Calu3 (cell line): ENCODE data around the gene ADGRF4. TPM values are rescaled to one million over a fixed set of nuclear protein-coding genes. Genes with fewer than 3 reads are reported as not detected.

Experiments
- BruUV-seq: library from RNA; stranded (reverse); fragments of 400-500 nt; replicated peaks from 2 replicates; lab custom pipeline; 2021; lab: Mats Ljungman, UMichigan
- CTCF ChIA-PET: fragments of 300-600 bp; sonication (Branson Sonifier 250); formaldehyde crosslinking; loops from one replicate; lab custom pipeline; 2022; ENCODE audit warnings: antibody characterized with exemption; lab: Charles Lee
- DNase-seq: peaks from one replicate; pipeline ENCODE4 v3.0.0; 2022
- H3K27ac Mint-ChIP-seq: one replicate; pipeline ENCODE4 v1.8.0; 2022; ENCODE audit warnings: mixed read lengths; ENCODE audit not compliant: unreplicated experiment
- H3K27me3 Mint-ChIP-seq: one replicate; pipeline ENCODE4 v1.8.0; 2022; ENCODE audit warnings: mixed read lengths; ENCODE audit not compliant: unreplicated experiment
- H3K36me3 Mint-ChIP-seq: one replicate; pipeline ENCODE4 v1.8.0; 2022; ENCODE audit warnings: mild to moderate bottlenecking, moderate library complexity, mixed read lengths; ENCODE audit not compliant: insufficient read depth, unreplicated experiment
- H3K4me1 Mint-ChIP-seq: one replicate; pipeline ENCODE4 v1.8.0; 2022; ENCODE audit warnings: mild to moderate bottlenecking, low read depth, mixed read lengths; ENCODE audit not compliant: unreplicated experiment
- H3K4me3 Mint-ChIP-seq: one replicate; pipeline ENCODE4 v1.8.0; 2022; ENCODE audit warnings: mild to moderate bottlenecking, low read depth, moderate library complexity, mixed read lengths; ENCODE audit not compliant: unreplicated experiment
- H3K9me3 Mint-ChIP-seq: one replicate; pipeline ENCODE4 v1.8.0; 2022; ENCODE audit warnings: low read depth, mixed read lengths; ENCODE audit not compliant: unreplicated experiment
- intact Hi-C: fragments of 100-400 bp; cut with micrococcal nuclease; formaldehyde crosslinking; loops from one replicate; pipeline ENCODE4 v1.10.0; 2022; ENCODE audit not compliant: unreplicated experiment
- total RNA-seq: library from RNA; stranded (reverse); gene quantifications from 2 replicates; pipeline ENCODE4 v1.2.3, GENCODE V29; 2022
- TF ChIP-seq, protein P1 (sequence below): fragments of 200-600 bp; IDR thresholded peaks from one replicate; pipeline ENCODE4 v1.8.0; 2022; ENCODE audit warnings: antibody characterized with exemption; ENCODE audit not compliant: unreplicated experiment

Gene ADGRF4
- total RNA-seq, 1 experiment from 2014 or later: 7.3 TPM

DNA sequence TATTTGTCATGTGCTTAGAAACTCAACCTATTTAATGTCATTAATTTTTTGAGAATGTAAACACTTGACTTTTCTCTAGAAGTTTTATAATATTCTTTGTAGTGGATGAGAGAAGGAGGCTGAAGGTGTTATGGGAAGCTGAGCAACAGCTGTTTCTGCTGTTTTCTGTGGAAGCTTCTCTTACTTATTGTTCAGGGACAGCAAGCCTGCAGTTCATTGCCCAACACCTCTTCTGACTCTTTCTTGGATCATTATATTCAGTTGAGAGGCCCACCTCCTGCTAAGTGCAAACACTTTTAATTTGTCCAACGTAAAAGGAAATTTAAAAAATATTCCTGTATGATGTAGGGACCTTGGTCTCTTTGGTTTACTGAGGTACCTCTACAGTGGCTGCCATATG is 12.0 kb upstream of the ADGRF4 start:
- H3K9me3 Mint-ChIP-seq: no peaks in the 10 kb centered on the region
- no TSS peak for BruUV-seq

DNA sequence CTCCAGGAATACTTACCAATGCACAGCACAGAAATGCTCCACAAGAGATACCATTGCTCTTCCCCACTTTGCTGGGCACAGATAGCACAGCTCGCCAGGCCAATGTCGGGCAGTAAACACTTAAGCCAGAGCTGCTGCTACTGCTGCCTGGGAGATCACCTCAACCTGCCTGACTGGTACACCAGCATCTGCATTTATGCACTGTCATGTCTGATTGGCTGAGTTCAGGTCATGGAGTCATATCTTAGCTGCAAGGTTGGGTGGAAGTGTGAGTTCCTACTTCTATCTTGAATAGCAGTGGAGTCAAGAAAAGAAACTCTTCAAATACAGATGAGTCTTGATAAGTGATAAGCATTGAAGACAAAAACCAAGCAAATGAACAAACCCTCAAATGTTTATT is 10.9 kb upstream of the ADGRF4 start:
- intact Hi-C loops: no loop called here
- no peaks in the 10 kb centered on the region for H3K4me1 Mint-ChIP-seq
- no peak overlapping the region for H3K27ac Mint-ChIP-seq
- BruUV-seq: no TSS peak
- H3K4me3 Mint-ChIP-seq: no peak overlapping the region
- no peaks in the 10 kb centered on the region for H3K36me3 Mint-ChIP-seq
- DNase-seq: no peak
- CTCF ChIA-PET: no interaction called here
- no peaks in the 10 kb centered on the region for H3K27me3 Mint-ChIP-seq
- TF ChIP-seq, protein P1, sequence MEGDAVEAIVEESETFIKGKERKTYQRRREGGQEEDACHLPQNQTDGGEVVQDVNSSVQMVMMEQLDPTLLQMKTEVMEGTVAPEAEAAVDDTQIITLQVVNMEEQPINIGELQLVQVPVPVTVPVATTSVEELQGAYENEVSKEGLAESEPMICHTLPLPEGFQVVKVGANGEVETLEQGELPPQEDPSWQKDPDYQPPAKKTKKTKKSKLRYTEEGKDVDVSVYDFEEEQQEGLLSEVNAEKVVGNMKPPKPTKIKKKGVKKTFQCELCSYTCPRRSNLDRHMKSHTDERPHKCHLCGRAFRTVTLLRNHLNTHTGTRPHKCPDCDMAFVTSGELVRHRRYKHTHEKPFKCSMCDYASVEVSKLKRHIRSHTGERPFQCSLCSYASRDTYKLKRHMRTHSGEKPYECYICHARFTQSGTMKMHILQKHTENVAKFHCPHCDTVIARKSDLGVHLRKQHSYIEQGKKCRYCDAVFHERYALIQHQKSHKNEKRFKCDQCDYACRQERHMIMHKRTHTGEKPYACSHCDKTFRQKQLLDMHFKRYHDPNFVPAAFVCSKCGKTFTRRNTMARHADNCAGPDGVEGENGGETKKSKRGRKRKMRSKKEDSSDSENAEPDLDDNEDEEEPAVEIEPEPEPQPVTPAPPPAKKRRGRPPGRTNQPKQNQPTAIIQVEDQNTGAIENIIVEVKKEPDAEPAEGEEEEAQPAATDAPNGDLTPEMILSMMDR: no peak
- H3K9me3 Mint-ChIP-seq: no peaks in the 10 kb centered on the region

More for the DNA sequence above, 12.0 kb upstream of the ADGRF4 start:
- no peaks in the 10 kb centered on the region for H3K36me3 Mint-ChIP-seq
- intact Hi-C loops: no loop called here
- H3K4me3 Mint-ChIP-seq: no peak overlapping the region
- TF ChIP-seq, protein P1: no peak
- H3K27me3 Mint-ChIP-seq: no peaks in the 10 kb centered on the region
- no peak overlapping the region for H3K27ac Mint-ChIP-seq
- no peak for DNase-seq
- CTCF ChIA-PET: no interaction called here
- H3K4me1 Mint-ChIP-seq: no peaks in the 10 kb centered on the region

DNA sequence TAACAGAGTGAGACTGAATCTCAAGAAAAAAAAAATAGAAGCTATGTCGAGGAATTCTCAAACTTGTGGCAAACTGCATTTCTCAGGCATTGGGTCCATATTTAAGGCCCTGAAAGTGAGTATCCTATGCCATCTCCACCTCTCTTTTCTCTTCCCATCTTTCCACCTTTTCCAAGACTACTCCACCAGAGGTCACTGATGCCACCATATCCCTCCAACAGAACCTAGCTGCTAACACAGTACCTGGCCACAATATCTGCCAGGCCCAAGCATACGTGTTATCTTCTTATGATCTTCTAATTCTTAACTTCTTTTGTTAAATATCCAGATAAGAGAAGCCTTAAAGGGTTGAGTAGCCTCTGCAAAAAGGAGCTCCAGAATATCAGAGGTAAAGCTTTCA is 8.2 kb upstream of the ADGRF4 start:
- Mint-ChIP-seq H3K9me3 (no peaks in the 10 kb centered on the region), H3K4me1 (no peaks in the 10 kb centered on the region), H3K36me3 (no peaks in the 10 kb centered on the region), H3K27ac (no peak overlapping the region), H3K27me3 (no peaks in the 10 kb centered on the region), H3K4me3 (no peak overlapping the region)
- TF ChIP-seq, protein P1: no peak
- CTCF ChIA-PET: interaction anchor here (0.6 kb wide), 1 partner anchor 90 kb away, joined by 3 read pairs; no protein-coding TSS in a partner anchor
- no TSS peak for BruUV-seq
- no peak for DNase-seq
- intact Hi-C loops: loop anchor here (5.0 kb wide), 1 partner anchor 92 kb away; the partner anchor contains the start of gene OPN5

DNA sequence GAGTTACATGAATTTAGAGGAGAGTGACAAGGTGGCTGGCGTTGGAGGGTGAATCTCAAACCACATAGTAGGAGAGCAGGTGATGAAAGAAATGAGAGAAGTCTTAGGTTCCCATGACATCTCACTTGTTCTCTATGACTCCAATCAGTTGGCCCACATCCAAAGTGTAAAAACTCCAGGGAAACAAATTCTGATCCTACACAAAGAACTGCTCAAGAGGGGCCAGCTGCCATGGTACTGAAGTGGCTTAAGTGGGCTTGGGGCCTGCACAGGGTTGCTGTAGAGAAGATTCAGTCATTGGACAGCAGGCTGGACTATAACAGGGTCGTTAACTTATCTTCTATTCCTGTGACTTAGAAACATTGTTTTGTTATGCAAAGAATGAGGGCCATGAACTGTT is 7.6 kb upstream of the ADGRF4 start:
- no peaks in the 10 kb centered on the region for H3K4me1 Mint-ChIP-seq
- peaks cover under 1% of the 10 kb centered on the region for H3K36me3 Mint-ChIP-seq
- DNase-seq: no peak
- no peak overlapping the region for H3K27ac Mint-ChIP-seq
- no peaks in the 10 kb centered on the region for H3K27me3 Mint-ChIP-seq
- H3K4me3 Mint-ChIP-seq: no peak overlapping the region
- TF ChIP-seq, protein P1: no peak
- BruUV-seq: no TSS peak
- no peaks in the 10 kb centered on the region for H3K9me3 Mint-ChIP-seq
- intact Hi-C loops: loop anchor here (5.0 kb wide), 1 partner anchor 92 kb away; the partner anchor contains the start of gene OPN5
- CTCF ChIA-PET: interaction anchor here (0.6 kb wide), 1 partner anchor 90 kb away, joined by 3 read pairs; no protein-coding TSS in a partner anchor
